Astrocyte (in vitro differentiated cells and primary cell): Measurements from ENCODE around the gene SCAMP4.

Experiments used
- CTCF ChIP-seq: IDR thresholded peaks from 2 replicates; pipeline ENCODE4 v1.5.1; 2011; ENCODE audit warnings: low read depth, mild to moderate bottlenecking, inconsistent platforms, low read length, moderate library complexity; ENCODE audit not compliant: insufficient read depth
- EZH2 ChIP-seq: IDR thresholded peaks from 2 replicates; pipeline ENCODE4 v1.6.1; 2012; ENCODE audit warnings: mild to moderate bottlenecking, low read length, inconsistent platforms; ENCODE audit not compliant: insufficient read depth

DNA sequence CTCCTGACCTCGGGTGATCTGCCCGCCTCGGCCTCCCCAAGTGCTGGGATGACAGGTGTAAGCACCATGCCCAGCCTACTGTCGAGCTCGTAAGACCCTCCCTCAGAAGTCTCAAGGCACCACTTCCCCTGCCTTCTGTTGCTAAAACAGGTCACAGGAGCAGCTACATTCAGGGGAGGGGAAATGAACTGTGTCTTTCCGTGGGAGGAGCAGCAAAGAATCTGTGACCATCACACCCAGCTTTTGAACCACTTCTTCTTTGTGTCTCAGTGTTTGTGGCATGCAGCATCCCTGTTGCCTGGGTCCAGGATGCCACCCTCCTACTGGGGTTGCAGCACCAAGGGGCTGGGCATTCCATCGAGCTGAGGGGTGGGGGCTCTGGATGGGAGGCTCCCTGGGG, 28.0 kb downstream of the SCAMP4 start:
- TF ChIP-seq CTCF (no peak), EZH2 (no peak)
